HG03342 (cell line): ENCODE results near the gene NEU4.
"Not testable (repeated sequence)": the region's sequence is repeated elsewhere in the genome, so short reads cannot be mapped to it uniquely, and the experiment has no call there.

Experiments
- ATAC-seq: cut with Tn5 transposase; IDR thresholded peaks from one replicate; pipeline ENCODE4 v1.9.1; 2021; ENCODE audit warnings: mild to moderate bottlenecking, moderate library complexity; ENCODE audit not compliant: unreplicated experiment

NEU4 gene

DNA sequence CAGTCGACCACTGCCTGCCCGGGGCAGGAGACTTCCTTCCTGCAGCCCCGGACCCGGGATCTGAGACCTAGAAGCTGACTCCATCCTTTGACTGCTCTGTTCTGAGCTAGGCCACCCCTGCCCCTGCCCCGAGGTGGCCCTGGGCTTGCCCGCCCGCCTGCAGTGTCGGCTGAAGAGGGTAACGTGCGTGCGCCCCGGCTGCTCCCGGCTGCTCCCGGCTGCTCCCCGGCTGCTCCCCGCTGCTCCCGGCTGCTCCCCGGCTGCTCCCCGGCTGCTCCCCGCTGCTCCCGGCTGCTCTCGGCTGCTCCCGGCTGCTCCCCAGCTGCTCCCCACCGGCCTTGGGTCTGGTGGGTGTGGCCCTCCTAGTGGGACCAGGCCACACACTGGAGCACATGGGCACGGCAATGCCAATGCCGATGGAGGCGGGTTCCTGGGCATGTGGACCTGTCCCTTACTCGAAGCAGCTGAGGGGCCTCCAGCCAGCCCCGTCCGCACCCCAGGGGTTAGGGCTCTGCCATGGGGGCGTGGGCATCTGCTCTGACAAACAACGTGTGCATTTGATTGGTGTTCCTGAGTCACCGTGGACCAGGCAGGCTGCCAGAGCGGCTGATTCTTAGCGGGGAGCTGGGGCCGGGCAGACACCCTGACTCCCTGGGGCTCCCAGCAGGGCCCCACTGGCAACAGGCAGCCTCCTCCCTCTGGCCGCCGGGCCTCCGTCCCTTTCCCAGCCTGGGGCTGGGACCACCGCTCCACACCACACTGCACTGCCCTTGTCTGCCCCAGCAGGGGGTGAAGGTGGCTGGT, 34.4 kb upstream of the NEU4 start:
- no peak for ATAC-seq

DNA sequence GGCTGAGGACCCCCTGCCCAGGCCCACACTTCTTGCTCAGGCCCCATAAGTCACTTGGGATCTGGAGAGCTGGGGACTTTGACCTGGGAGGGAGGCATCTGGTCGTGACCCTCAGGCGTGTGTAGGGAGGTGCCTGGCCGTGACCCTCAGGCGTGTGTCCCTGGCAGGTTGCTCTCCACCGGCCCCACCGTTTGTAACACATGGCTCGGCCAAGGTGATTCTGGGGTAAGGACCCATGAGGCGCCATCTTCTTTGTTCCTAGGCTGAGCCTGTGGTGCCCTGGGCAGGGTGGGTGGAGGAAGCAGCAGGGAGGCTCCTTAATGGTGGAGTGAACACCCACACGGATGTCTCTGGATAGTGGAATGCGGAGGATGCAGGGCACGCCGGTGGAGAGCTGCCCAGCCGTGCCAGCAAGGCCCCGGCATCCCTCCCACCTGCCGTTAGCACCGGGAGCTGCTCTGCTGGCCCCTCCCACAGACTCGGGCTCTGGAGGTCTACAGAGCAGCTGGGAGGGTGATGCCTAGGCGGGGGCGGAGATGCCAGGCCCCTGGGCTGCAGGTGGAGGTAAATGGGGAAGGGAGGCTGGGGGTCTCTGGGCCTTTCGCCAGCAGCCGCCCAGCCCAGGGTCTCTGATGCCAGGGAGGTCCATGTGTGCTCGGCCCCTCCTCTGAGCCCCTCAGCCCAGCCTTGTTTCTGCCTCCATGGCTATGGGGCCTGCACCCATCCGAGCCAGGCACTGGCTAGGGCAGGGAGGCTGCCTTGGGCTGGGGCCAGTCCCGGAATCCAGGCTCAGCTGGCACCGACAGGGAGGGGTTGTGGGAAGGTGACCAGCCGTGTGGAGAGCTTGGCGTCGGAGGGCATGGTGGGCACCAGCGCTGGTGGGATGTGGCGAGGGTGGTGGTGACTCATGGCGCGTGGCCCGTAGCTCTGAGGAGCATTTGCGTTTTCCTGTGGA, 33.5 kb upstream of the NEU4 start:
- ATAC-seq, result no peak

DNA sequence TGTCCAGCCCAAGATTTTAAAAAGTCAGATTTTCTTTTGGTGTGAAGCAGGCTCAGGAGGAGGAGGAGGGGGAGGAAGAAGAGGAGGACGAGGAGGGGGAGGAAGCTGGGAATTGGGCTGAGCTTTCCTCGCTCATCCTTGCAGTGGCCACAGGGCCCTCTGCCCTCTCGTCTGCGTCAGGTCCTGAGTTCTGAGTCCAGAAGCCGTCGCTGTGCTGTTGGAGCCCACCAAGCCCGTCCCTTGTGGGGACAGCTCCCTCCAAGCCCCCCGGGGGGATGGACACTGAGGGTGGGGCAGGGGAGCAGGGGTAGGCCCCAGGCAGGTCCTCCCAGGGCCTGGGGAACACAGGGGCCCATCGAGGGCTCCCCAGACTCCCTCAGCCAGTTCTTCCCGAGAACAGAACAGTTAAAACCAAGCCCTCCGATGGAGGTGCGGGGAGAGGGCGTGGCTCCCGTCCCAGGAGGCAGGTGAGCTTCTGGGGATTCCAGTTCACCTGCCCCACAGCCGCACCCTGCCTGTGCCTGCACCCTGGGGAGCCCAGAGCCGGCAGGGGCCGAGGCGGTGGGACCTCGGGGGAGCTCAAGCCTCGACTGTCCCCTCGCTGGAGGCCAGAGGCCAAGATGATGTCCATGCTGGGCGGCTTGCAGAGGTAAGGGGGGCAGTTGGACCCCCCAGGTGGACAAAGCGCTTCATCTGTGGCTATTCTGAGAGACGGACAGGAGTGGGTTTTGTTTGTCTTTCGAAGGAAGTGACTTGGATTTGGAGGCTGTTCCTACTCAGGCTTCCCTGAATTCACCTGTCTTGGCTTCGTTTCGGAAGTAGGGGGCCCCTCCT, 32.4 kb upstream of the NEU4 start, which contains the start of gene GAL3ST2:
Gene GAL3ST2 (plus strand): TSS at position 487 of the 834 bp plus-strand sequence. CDS start 134 bp downstream, at position 621.
- no peak for ATAC-seq

- ATAC-seq, result no peak
Observed at GRCh38 chr2:241777170-241777685, 31.8 kb upstream of the NEU4 start.

GRCh38 chr2:241777686-241778627, 31.0 kb upstream of the NEU4 start:
- no peak for ATAC-seq

- ATAC-seq, result no peak
Observed at GRCh38 chr2:241780939-241781569, 27.9 kb upstream of the NEU4 start.

- ATAC-seq, result not testable (repeated sequence)
Observed at GRCh38 chr2:241782053-241782452, 26.9 kb upstream of the NEU4 start.

DNA sequence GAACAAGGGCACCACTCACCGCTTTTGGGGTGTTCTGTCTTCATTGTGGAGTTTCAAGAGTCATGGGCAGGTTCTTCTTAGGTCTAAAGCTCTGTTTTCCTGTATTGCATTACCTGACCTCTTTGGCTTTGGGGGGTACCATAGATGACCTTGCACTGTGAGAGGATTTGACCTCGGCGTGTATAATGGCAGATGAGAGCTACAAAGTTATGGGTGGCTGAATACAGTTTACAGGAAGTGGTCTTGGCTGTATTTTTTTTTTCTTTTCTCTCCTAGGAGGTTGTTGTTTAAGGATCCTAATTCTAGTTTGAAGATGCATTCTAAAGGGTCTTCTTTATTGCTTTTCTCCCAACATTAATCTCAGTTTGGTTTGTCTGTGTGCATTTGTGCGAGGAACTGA, 20.9 kb upstream of the NEU4 start:
- ATAC-seq, result no peak

DNA sequence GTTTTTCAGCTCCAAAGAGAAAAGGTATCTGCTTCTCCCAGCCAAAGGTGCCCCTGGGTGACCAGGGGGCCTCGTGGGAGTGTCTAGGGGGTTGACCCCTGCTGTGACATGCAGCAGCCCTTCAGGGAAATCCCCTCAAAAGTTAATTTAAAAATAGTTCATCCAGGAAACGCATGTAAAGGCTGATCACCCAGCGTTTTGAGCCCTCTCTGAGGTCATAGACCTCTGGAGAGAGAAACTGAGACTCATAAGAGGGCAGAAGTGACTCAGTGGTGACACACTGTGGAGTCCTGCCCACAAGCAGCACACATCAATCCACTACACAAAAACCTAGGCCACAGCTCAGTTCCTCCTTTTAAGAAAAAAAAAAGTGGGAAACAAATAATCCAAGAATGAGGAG, 20.4 kb upstream of the NEU4 start:
- ATAC-seq, result peak; percentile 62

- ATAC-seq, result not testable (repeated sequence)
Observed at GRCh38 chr2:241791385-241791784, 17.6 kb upstream of the NEU4 start.

- no peak for ATAC-seq
Observed at GRCh38 chr2:241793385-241793784, 15.6 kb upstream of the NEU4 start.

- ATAC-seq, result no peak
Observed at GRCh38 chr2:241794250-241794823, 14.7 kb upstream of the NEU4 start.

DNA sequence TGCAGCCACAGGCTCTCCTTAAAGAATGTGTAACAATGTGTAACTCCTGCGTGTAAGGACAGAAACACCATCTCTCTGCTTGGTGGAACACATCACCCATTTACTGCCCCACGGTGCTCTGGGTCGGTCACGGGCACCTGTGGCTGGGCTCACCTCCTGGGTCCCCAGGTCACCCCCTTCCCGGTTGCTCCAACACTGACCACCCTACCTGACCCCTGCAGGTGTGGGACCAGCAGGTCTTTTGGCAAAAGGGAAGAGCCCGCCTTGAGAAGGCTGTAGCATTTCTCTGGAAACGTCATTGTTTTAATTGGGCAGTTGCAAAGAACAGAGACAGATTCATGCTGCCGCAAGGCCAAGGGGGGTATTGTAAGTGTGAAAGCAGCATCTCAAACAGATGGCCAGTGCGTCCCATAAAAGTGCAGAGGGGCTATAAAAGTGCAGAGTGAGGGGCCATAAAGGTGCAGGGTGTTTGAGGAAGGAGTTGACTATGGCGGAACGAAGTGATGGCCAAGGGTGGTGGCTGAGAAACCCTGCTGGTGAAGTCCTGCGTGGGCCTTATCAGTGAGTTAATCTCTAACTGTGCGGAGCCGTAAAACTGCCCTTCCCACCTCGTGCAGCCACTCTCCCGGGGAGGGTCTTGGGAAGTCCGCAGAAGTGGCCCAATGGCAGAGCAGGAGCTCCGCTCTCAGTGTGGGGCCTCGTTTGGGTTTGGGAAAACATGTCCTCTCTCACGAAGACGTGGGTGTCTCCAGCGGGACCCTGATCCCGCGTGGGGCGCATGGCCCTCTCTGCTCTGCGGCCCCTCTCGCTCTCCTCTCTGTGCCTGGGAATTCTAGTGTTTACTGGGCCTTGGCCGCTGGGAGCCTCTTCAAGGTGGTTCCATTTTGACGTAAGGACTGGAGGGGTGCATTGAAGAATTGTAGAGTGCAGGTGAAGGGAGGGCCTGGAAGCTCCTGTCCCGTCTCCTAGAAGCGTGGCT, 13.7 kb upstream of the NEU4 start:
- ATAC-seq, result no peak

- ATAC-seq, result no peak
Observed at GRCh38 chr2:241796209-241796608, 12.8 kb upstream of the NEU4 start.

DNA sequence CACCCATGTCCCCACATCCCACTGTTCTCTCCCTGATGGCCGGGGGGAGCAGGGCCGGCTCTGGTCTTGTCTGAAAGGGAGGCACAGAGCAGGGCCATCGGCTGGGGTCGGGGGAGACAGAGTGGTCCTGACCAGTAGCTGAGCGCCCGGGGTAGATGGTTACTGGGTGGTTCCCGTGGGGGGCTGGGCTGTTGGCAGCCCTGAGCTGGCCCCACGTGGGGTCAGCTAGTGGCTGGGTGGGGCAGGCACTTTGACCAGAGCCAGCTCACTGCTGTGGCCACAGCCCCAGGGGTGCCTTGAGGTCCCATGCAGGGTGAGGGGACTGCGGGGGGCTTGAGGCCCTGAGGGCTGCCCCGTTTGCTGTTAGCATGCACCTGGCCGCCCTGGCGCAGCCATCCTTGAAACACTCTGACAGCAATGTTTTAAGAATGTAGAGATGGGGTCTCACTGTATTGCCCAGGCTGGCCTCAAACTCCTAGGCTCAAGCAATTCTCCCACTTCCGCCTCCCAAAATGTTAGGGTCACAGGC, 12.3 kb upstream of the NEU4 start:
- ATAC-seq, result no peak

DNA sequence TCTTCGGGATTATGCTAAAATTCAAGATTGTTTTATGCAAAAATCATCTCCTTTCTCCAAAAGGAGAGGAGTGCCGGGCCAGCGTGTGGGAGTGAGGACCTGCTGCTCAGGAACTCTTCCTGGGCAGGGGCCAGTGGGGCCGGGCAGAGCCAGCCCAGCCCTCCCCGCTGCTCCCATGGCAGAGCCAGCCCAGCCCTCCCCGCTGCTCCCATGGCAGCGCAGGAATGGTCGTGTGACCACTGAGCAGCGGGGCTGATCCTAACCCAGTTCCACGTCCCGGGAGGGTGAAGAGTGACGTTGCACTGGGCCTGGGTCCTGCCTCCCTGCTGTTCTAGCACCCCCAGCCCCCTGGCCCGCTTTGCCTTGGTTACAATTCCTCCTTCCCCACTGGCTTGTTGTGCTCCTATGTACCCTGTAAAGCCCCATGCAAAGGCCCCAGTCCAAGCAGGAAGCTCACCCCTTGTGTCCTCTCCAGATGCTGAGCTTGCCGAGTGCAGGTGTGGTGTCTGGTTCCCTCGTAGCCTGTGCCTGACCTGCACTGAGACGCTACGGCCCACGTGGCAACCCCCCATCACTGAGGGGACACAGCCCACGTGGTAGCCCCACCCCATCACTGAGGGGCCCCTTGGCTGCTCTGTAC, 11.4 kb upstream of the NEU4 start:
- ATAC-seq, result no peak
